Effector memory CD4-positive, alpha-beta T cell (primary cell): ENCODE results near the gene SFTPA2.
"Not testable (repeated sequence)": the region's sequence is repeated elsewhere in the genome, so short reads cannot be mapped to it uniquely, and the experiment has no call there.

ENCODE experiments used
- DNase-seq, 3 donors: peaks; one replicate each; pipeline ENCODE4 v3.0.0-alpha.2; 2020
- H3K27ac ChIP-seq: 2 replicates; pipeline ENCODE4 v1.7.0; 2013; ENCODE audit warnings: mild to moderate bottlenecking, low read length, moderate library complexity; ENCODE audit not compliant: insufficient read depth, poor library complexity, severe bottlenecking
- H3K27me3 ChIP-seq: replicated peaks from 2 replicates; pipeline ENCODE4 v1.7.0; 2013; ENCODE audit warnings: mild to moderate bottlenecking, low read length; ENCODE audit not compliant: insufficient read depth, control insufficient read depth, poor library complexity, severe bottlenecking
- H3K36me3 ChIP-seq: 2 replicates; pipeline ENCODE4 v1.7.0; 2013; ENCODE audit warnings: mild to moderate bottlenecking, low read length, moderate library complexity; ENCODE audit not compliant: control insufficient read depth, insufficient read depth
- H3K4me1 ChIP-seq: 2 replicates; pipeline ENCODE4 v1.7.0; 2013; ENCODE audit warnings: low read length, mild to moderate bottlenecking; ENCODE audit not compliant: control insufficient read depth, insufficient read depth, poor library complexity, severe bottlenecking
- H3K4me3 ChIP-seq: 2 replicates; pipeline ENCODE4 v1.7.0; 2013; ENCODE audit warnings: low read length, low read depth, mild to moderate bottlenecking; ENCODE audit not compliant: insufficient read depth, poor library complexity, severe bottlenecking
- H3K9me3 ChIP-seq: 2 replicates; pipeline ENCODE4 v1.7.0; 2013; ENCODE audit warnings: mild to moderate bottlenecking, low read length, moderate library complexity; ENCODE audit not compliant: control insufficient read depth

The SFTPA2 gene

DNA sequence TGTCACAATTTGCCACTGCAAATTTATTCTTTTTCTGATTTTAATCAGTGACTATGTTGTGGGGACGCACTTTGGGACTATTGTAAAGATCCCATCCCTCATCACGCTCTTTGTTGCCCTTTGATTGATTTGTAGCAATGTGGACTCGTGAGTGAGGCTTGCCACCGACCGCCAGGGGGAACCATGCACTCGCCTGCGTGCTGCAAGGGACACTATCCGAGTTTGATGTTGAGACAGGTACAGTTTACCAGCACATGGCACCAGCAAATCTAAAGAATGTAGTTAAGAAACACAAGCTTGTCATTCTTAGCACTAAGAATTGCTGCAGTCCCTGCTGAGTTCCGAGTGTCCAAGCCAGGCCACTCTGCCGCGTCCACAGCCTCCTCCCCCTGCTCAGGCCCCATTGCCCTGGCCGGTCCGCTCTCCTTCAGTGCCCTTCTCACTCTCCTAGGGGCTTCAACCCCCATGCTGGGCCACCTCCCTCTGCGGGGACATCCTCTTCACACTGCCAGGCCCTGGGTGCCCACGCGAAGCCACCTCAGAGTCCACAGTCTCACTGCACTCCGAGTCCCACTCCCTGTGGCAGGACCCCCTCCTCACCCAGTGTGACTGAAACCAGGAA, 2.0 kb upstream of the SFTPA2 start:
- peak; percentile 14 to 41 (median 25) for DNase-seq
- H3K36me3 ChIP-seq = no peaks in the 10 kb centered on the region
- peaks cover 4% of the 10 kb centered on the region for H3K27me3 ChIP-seq
- H3K9me3 ChIP-seq = no peaks in the 10 kb centered on the region
- peaks cover 2% of the 10 kb centered on the region for H3K4me1 ChIP-seq
- H3K27ac ChIP-seq = no peak overlapping the region
- no peak overlapping the region for H3K4me3 ChIP-seq

DNA sequence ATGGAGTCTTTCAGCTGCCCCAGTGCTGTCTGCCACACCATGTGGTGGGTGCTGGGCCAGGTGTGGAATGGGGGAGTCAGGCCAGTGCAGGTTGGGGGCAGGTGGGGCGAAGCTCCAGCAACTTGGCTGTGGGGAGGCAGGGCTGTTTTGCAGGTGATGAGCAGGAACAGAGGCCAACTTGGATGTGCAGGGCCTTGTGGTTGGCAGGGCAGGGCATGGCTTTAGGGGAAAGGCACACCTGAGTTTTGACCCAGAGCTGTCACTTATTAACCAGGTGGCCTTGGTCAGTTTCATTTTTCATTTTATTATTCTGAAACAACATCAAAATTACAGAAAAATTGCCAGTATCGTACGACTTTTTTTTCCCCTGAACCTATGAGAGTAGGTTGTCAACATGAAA, 1.1 kb upstream of the SFTPA2 start:
- Histone ChIP-seq H3K27ac (no peak overlapping the region), H3K27me3 (peaks cover 4% of the 10 kb centered on the region), H3K9me3 (no peaks in the 10 kb centered on the region), H3K4me1 (peaks cover 2% of the 10 kb centered on the region), H3K4me3 (no peak overlapping the region), H3K36me3 (no peaks in the 10 kb centered on the region)
- no peak for DNase-seq

DNA sequence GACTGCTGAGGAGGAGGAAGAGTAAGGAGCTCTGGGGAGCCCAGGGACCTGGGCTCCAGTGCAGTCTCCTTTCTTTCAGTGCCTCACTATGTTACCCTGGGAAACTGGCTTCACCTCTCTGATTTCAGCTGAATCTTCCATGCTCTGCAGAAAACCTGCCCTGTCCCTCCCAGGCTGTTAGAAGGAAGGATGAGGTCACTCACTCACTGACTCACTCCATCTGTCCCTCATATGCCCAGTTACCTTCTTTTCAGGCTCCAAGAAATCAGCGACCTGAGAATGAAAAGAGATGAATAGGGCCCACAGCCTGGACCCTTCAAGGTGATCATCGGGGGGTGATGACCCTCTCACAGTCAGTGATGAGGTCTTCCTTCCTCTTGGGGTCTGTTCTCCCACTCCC, 481 bp downstream of the SFTPA2 start:
- DNase-seq = no peak
- Histone ChIP-seq H3K36me3 (no peaks in the 10 kb centered on the region), H3K9me3 (no peaks in the 10 kb centered on the region), H3K27me3 (peaks cover 4% of the 10 kb centered on the region), H3K27ac (no peak overlapping the region), H3K4me1 (peaks cover 2% of the 10 kb centered on the region), H3K4me3 (no peak overlapping the region)

DNA sequence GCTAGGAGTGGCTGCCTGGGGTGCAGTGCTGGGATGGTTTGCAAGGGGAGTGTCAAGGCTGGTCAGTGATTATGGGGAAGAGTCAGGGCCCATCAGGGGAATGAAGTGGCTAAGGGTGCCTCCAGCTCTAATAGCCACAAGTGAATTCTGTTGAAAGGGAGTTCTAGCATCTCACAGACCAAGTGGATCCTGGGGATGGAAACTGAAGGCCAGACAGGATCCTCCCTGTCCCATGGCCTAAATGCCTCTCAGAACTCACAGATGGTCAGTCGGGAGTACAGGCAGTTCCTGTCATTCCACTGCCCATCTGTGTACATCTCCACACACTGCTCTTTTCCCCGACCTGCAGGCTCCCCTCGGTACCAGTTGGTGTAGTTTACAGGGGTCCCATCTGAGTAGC, 3.2 kb downstream of the SFTPA2 start:
- not testable (repeated sequence) for H3K9me3 ChIP-seq, H3K27me3 ChIP-seq, H3K36me3 ChIP-seq, H3K27ac ChIP-seq, H3K4me1 ChIP-seq, H3K4me3 ChIP-seq, DNase-seq

DNA sequence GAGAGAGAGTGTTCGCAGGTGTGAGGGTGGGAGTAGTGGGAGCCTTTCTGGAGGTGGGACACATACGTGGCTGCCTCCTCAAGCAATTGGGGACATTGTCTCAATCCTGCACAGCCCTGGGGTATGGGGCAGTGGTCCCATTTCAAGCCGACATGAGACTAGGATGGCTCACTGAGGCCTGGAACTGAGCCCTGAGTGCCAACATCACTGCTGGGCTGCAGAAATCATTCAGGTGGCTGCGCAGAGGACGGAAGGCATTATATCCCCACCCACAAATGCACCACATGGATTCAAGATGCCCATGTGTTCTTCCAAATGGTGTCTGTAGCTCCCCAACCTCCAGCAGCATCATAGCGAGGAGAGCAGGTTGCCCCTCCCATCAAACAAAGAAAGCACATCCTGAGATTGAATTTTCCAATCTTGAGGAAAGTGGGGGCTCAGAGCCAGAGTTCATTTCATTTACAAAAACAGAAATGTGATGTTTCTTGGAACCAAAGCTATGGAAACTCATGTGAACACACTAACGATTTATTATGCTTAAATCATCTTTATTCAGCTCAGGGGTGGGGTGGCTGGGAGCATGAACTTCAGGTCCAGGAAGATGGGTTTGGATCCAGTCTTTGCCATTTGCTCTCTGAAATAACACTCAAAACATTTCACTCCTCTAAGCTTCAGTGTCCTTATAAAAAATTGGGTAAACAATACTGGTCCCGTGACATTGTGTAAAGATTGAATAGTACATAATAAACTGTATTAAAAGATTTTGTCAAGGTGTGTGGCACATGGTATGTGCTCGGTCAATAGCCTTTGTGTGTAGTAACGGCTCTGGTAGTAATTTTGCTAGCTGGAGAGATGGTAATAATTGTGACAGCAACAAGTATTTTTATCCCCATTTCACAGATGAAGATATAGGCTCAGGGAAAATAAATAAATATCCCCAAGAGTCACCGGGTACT, 4.6 kb downstream of the SFTPA2 start:
- no peak for DNase-seq
- H3K9me3 ChIP-seq = no peaks in the 10 kb centered on the region
- H3K27ac ChIP-seq = no peak overlapping the region
- no peaks in the 10 kb centered on the region for H3K27me3 ChIP-seq
- H3K4me1 ChIP-seq = no peaks in the 10 kb centered on the region
- no peak overlapping the region for H3K4me3 ChIP-seq
- H3K36me3 ChIP-seq = no peaks in the 10 kb centered on the region

DNA sequence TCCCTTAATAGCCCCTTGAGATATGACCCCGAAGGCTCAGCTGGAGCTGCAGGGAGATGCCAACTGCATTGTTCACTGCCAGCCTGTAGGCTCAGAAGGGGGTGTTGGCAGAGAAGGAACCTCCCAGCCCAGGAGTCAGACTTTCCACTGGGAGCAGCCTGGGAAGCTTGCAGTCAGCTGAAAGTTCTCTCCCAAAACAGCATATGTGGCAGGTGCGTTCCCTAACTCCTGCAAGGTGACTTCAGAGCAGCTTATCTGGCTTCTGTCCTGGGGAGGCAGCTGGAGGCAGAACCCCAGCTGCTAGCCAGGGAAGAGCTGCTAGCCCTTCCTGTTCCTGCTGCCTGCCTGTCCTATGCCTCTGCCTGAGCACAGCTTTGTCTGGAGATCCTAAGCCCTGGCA, 8.1 kb downstream of the SFTPA2 start:
- no peaks in the 10 kb centered on the region for H3K4me1 ChIP-seq

DNA sequence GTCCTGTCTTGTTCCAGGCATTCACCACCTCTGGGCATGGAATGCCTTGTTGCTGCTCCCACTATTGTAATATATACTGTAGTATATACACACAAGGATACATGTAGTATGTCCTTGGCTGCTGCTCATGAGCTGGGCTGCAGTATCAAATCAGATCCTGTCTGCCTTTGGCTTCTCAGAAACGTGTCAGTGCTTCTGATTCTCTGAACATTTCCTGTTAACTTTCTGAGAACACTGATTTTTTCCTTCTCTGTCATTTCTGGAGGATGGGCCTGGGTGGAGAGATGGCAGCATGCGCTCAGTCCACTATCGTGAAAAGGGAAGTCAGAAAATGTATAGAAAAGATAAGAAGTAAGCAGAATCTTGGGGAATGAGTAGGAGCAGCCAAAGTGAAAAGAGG, 12.2 kb downstream of the SFTPA2 start:
- no peaks in the 10 kb centered on the region for H3K27me3 ChIP-seq
- H3K27ac ChIP-seq = no peak overlapping the region
- H3K36me3 ChIP-seq = no peaks in the 10 kb centered on the region
- no peak for DNase-seq
- peaks cover under 1% of the 10 kb centered on the region for H3K4me1 ChIP-seq
- H3K4me3 ChIP-seq = no peak overlapping the region
- no peaks in the 10 kb centered on the region for H3K9me3 ChIP-seq

More for the DNA sequence above, 8.1 kb downstream of the SFTPA2 start:
- DNase-seq = no peak
- Histone ChIP-seq H3K4me3 (no peak overlapping the region), H3K27me3 (no peaks in the 10 kb centered on the region), H3K36me3 (no peaks in the 10 kb centered on the region), H3K9me3 (no peaks in the 10 kb centered on the region), H3K27ac (no peak overlapping the region)

DNA sequence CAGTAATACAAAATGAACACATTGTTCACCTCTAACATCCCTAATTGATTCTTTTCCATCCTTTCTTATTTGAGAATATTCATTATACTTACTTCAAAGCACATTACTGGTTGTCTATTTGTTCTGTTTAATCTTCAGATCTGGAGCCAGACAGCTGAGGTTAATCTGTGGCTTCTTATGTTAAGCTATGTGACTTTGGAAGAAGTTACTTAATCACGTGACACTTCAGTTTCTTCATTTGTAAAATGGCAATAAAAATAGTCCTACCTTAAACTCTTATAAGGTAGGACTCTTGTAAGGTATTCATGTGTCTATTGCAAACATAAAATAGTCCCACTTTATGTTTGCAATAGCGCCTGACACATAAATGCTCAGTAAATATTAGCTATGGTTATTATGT, 13.1 kb downstream of the SFTPA2 start:
- not testable (repeated sequence) for DNase-seq, H3K9me3 ChIP-seq, H3K27ac ChIP-seq, H3K27me3 ChIP-seq, H3K4me1 ChIP-seq, H3K4me3 ChIP-seq, H3K36me3 ChIP-seq

DNA sequence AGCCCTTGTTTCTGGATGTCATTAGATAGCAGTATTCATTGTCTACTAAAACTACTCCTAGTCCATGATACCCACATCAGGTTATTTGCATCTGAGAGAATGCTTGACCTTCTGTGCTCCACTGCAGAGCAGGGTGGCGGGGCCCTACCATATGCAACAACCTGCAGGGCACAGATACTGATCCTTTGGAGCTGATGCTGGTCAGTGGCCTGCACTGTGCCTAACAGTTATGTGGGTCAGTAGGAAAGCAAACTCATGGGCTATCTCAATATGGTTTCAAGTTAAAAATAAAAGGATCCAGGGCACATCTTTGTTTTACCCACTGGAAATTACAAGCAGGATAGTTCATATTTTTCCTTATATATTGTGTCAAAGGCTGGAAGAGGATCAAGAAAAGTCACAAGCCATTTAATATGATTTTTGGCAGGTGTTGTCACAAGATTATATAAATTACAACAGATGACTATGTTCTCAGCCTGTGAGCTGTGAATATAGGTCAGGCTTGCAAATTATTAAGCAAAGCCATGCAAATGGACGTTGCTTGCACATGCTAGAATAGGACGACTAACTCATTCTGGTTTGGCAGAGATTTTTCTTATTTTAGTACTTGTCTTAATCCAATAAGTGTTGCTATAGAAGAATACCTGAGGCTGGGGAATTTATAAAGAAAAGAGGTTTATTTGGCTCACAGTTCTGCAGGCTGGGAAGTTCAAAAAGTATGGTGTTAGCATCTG, 15.1 kb downstream of the SFTPA2 start:
- H3K27me3 ChIP-seq, H3K4me1 ChIP-seq, H3K27ac ChIP-seq, H3K9me3 ChIP-seq, DNase-seq, H3K4me3 ChIP-seq, H3K36me3 ChIP-seq: not testable (repeated sequence)

DNA sequence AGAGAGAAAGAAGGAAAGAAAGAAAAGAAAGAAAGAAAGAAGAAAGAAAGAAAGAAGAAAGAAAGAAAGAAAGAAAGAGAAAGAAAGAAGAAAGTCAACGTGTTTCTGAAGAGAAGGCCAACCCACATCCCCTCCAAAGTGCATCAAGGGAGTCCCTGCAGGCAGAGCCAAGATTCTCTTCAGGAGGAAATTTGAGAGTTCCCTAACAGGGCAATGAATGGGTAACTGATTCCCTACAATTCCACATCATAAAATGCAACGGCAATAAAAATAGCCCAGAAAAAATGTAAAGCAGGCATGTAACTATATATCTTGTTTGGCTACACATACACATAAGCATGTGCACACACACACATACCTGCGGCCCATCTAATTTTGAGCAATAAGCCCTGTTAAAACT, 15.8 kb downstream of the SFTPA2 start:
- not testable (repeated sequence) for H3K9me3 ChIP-seq, DNase-seq, H3K4me3 ChIP-seq, H3K4me1 ChIP-seq, H3K27ac ChIP-seq, H3K27me3 ChIP-seq, H3K36me3 ChIP-seq
